T-helper 1 cell treated with Interleukin-12 subunit alpha and Interleukin-12 subunit beta and Interleukin-4 antibody, amounts not matched to agents 30 ng/mL and 1 ng/mL, for 36 hours (primary cell): ENCODE results near the gene QTRT2. TPM values are rescaled to one million over a fixed set of nuclear protein-coding genes. Genes with fewer than 3 reads are reported as not detected.

Source experiments
- intact Hi-C: fragments of 100-400 bp; cut with micrococcal nuclease; formaldehyde crosslinking; loops from one replicate; pipeline ENCODE4 v1.15.1; 2024
- total RNA-seq: library from RNA; stranded (reverse); gene quantifications from 2 replicates; pipeline ENCODE4 v1.2.3, GENCODE V29; 2022

QTRT2 gene
- total RNA-seq, 1 donor from 2014 or later: 32.9 TPM

DNA sequence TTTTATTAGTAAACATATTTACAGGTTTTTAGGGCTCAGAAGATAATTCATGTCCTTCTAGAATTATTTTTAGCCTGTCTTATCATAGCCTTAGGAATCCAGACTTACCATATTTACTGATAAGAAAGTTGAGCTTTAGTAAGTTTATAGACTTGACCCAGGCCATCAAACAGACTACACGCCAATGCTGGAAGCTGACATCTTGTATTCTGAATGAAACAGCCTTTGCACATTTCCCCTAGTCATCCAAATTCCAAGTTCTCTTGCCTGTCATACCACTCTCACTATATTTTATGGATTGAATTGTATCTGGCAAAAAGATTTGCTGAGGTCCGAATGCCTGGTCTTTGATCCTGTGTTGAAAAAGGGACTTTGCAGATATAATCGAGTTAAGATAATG, 63.7 kb downstream of the QTRT2 start:
- intact Hi-C loops: no loop called here

DNA sequence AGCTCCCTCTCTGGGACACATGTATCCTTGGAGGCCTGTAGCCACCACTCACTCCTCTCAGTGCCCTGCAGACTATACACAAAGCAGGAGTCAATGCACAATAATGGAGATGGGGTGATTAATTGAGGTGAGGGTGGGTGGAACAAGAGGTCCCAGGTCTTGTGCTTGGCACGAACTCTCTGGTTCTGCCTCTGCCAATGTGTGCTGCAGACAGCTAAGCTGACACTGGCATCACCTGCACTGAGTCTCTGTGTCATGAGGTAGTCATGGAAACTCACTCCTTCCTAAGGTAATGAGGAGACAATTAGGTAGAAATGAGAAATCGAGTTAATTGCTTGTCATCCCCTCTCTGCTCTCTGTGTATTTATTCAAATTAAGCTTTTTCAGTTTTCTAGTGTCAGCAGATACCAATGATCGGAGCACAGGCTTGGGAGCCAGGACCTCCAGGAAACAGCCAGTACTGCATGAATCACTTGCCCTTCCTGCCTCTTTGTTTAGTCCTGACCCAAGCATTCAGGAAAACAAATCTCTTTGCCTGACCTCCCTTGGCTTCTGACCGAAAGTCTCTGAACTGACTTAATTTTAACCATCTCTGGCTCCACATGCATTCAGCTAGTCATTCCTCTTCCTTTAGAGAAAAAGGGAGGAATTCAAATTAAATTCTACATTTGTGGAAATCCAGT, 65.6 kb downstream of the QTRT2 start:
- intact Hi-C loops: no loop called here

- intact Hi-C loops: no loop called here
Observed at GRCh38 chr3:114126461-114126860, 69.9 kb downstream of the QTRT2 start.

DNA sequence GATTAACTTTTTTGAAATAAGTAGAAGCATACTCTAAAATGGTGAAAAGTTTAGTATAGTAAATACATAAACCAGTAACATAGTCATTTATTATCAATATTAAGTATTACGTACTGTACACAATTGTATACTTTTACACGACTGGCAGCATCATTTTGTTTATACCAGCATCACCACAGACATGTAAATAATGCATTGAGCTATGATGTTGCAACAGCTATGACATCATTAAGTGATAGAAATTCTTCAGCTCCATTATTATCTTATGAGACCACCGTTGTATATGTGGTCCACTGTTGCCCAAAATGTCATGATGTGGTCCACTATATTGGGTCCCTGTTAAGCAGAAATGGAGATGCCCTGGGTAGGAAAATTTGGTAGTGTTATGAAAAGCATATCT, 71.0 kb downstream of the QTRT2 start:
- intact Hi-C loops: no loop called here

DNA sequence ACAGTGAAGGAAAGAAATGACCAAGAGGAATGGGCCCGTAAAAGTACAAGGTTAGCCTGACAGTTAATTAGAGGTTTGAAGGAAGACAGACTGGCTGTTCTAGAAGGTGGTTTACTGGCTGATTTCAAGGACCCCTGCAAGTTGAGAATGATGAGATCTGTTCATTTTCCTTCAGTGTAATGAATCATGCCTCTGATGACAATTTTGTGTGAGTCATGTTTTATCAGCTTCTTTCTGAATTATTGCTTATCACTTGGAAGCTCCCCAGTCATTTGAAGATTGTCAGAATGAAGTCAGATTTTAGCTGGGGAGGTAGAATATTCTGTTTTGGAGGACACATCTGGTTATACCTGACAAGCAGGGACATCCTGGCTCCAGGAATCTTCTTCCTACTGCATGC, 71.7 kb downstream of the QTRT2 start:
- intact Hi-C loops: no loop called here

DNA sequence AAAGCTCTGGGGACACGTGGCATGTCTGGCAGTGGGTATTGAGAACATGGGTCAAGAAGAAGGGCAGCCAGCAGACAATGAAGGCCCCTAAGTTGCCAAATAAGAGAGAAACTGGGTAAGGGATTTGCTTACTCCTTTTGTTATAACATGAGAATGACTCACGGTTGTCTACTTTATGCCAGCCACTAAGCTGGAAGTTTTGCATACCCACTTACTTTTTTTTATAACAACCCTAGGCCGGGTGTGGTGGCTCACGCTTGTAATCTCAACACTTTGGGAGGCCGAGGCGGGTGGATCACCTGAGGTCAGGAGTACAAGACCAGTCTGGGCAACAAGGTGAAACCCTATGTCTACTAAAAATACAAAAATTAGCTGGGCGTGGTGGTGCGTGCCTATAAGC, 72.3 kb downstream of the QTRT2 start:
- intact Hi-C loops: no loop called here

DNA sequence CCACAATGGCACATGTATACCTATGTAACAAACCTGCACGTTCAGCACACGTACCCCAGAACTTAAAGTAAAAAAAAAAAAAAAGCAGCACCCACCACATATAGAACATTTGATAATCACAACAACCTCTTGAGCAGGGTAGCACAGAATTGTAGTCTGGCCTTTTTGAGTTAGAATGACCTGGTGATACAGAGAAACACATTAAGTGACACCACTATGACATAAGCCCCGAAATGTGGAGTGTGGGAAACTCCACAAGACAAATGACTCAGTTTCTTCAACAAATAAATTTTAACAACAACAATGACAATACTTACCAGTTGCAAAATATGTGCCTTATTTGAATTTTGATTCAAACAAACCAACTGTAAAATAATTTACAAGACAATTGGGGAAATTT, 76.0 kb downstream of the QTRT2 start:
- intact Hi-C loops: no loop called here

DNA sequence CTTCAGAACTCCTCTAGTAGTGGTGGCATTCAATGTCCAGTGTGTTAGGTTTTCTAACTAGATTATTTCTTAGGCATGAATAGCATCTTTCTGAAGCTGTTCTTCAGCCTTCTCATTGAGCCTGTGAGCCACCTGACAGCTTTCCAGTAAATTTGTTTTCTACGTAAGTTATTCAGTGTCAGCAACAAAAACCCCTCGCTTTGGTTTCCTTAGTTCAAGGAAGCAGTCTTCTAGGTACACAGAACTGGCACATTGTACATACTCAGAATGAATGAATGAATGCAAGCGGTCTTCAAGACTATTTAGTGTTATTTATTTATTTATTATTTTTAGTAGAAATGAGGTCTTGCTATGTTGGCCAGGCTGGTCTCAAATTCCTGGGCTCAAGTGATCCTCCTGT, 77.4 kb downstream of the QTRT2 start:
- intact Hi-C loops: no loop called here

Other genes starting within 250 kb of the QTRT2 start
- 0.51 and 0.59 TPM in 2 replicates for gene GRAMD1C, start 217.9 kb upstream of the QTRT2 start, total RNA-seq
- 1.8 TPM in 2 replicates for gene ZDHHC23, start 108.7 kb upstream of the QTRT2 start, total RNA-seq
- 2.6 and 3.6 TPM in 2 replicates for gene CCDC191, start 211 bp upstream of the QTRT2 start, total RNA-seq
- gene DRD3, start 122.3 kb downstream of the QTRT2 start, total RNA-seq: not detected in 2 replicates
- gene ZNF80, start 180.8 kb downstream of the QTRT2 start, total RNA-seq: 0.32 and 0.39 TPM in 2 replicates
- 2.8 and 3.6 TPM in 2 replicates for gene TIGIT, start 237.3 kb downstream of the QTRT2 start, total RNA-seq